HK-2 (cell line): ENCODE measurements around the gene SLC22A7.

Experiments
- DNase-seq: peaks from one replicate; pipeline ENCODE4 v3.0.0-alpha.2; 2018; ENCODE audit not compliant: unreplicated experiment

SLC22A7 gene

GRCh38 chr6:43283514-43283901 is 14.6 kb upstream of the SLC22A7 start:
- DNase-seq: no peak

- DNase-seq: no peak
Measured at GRCh38 chr6:43283905-43284304, 14.2 kb upstream of the SLC22A7 start.

- no peak for DNase-seq
Measured at GRCh38 chr6:43284991-43285781, 12.9 kb upstream of the SLC22A7 start.

GRCh38 chr6:43285832-43286231 is 12.2 kb upstream of the SLC22A7 start:
- DNase-seq: no peak

- no peak for DNase-seq
Measured at GRCh38 chr6:43286456-43286979, 11.5 kb upstream of the SLC22A7 start.

- no peak for DNase-seq
Measured at GRCh38 chr6:43286980-43287716, 10.9 kb upstream of the SLC22A7 start.

- DNase-seq: no peak
Measured at GRCh38 chr6:43287717-43288679, 10.1 kb upstream of the SLC22A7 start.

GRCh38 chr6:43290339-43290904 is 7.6 kb upstream of the SLC22A7 start:
- DNase-seq: no peak

GRCh38 chr6:43290905-43291355 is 7.1 kb upstream of the SLC22A7 start:
- DNase-seq: no peak

- no peak for DNase-seq
Measured at GRCh38 chr6:43291708-43292107, 6.4 kb upstream of the SLC22A7 start.

- DNase-seq: no peak
Measured at GRCh38 chr6:43292341-43292740, 5.7 kb upstream of the SLC22A7 start.

GRCh38 chr6:43292763-43293318 is 5.2 kb upstream of the SLC22A7 start:
- DNase-seq: no peak

- no peak for DNase-seq
Measured at GRCh38 chr6:43293698-43294097, 4.4 kb upstream of the SLC22A7 start.

- DNase-seq: no peak
Measured at GRCh38 chr6:43294536-43294935, 3.5 kb upstream of the SLC22A7 start.

- DNase-seq: no peak
Measured at GRCh38 chr6:43295456-43295855, 2.6 kb upstream of the SLC22A7 start.

- DNase-seq: no peak
Measured at GRCh38 chr6:43296780-43297497, 1.1 kb upstream of the SLC22A7 start.

GRCh38 chr6:43298565-43299337 is 691 bp downstream of the SLC22A7 start:
- no peak for DNase-seq

GRCh38 chr6:43299338-43300293 is 1.6 kb downstream of the SLC22A7 start:
- DNase-seq: no peak
